Tibial nerve (tissue), 4 donors: ENCODE data around the gene SLC39A13. TPM values are rescaled to one million over a fixed set of nuclear protein-coding genes. Genes with fewer than 3 reads are reported as not detected.

Experiments
- DNase-seq, 2 donors: peaks; one replicate each; pipeline ENCODE4 v3.0.0-alpha.2; 2019; ENCODE audit warnings: low spot score in 2 of 2
- H3K27ac ChIP-seq, 4 donors: fragments of 200-600 bp; sonication (generic) in 3 of 4; one replicate each; pipeline ENCODE4 v1.5.1; 2017 to 2019; ENCODE audit warnings: mild to moderate bottlenecking in 1 of 4
- H3K27me3 ChIP-seq, 2 donors: fragments of 200-600 bp; sonication (generic) in 1 of 2; one replicate each; pipeline versions ENCODE4 v1.5.1 to v1.6.0; 2017 to 2019
- H3K36me3 ChIP-seq, 3 donors: fragments of 200-600 bp; sonication (generic); one replicate each; pipeline ENCODE4 v1.5.1; 2018 to 2019
- H3K4me1 ChIP-seq, 4 donors: fragments of 200-600 bp; sonication (generic) in 3 of 4; one replicate each; pipeline ENCODE4 v1.5.1; 2017 to 2019
- H3K4me3 ChIP-seq, 4 donors: fragments of 200-600 bp; sonication (generic) in 3 of 4; one replicate each; pipeline ENCODE4 v1.5.1; 2017 to 2019; ENCODE audit warnings: mild to moderate bottlenecking in 1 of 4, moderate library complexity in 1 of 4
- H3K9me3 ChIP-seq, 4 donors: fragments of 200-600 bp; sonication (generic) in 3 of 4; one replicate each; pipeline ENCODE4 v1.5.1; 2017 to 2019
- CTCF ChIP-seq, 5 experiments: fragments of 200-600 bp in 3 of 5; fragments of 450-650 bp in 2 of 5; sonication (generic) in 3 of 5; IDR thresholded peaks; one replicate each; pipeline ENCODE4 v1.5.1; 2016 to 2019; ENCODE audit warnings: antibody characterized with exemption in 5 of 5, mild to moderate bottlenecking in 3 of 5, moderate library complexity in 2 of 5
- EP300 ChIP-seq, 2 donors: sonication (generic); formaldehyde crosslinking; IDR thresholded peaks; one replicate each; pipeline ENCODE4 v1.6.1; 2017; ENCODE audit warnings: antibody characterized with exemption in 2 of 2, mild to moderate bottlenecking in 1 of 2
- POLR2A ChIP-seq, 2 donors: fragments of 450-650 bp; IDR thresholded peaks; one replicate each; pipeline ENCODE4 v1.6.1; 2017; ENCODE audit warnings: antibody characterized with exemption in 2 of 2, mild to moderate bottlenecking in 2 of 2, moderate library complexity in 2 of 2
- WGBS, 2 donors: methylation state at CpG; one replicate each; pipeline ENCODE4 v1.1.5; 2018; 5-methylcytosine and 5-hydroxymethylcytosine counted together
- total RNA-seq, 4 donors: library from RNA; depleted of rRNA; stranded (reverse); fragments of >200 nt; gene quantifications; one replicate each; pipeline ENCODE4 v1.1.0, GENCODE V29; 2016

The SLC39A13 gene
- total RNA-seq, 4 donors from 2014 or later: 91.6 to 142 (median 116) TPM

GRCh38 chr11:47389577-47390421 lies 18.6 kb upstream of the SLC39A13 start:
- Histone ChIP-seq H3K27ac (no peak overlapping the region), H3K4me1 (peaks cover 0 to 13% (median 0%) of the 10 kb centered on the region in 4 donors), H3K9me3 (no peaks in the 10 kb centered on the region), H3K27me3 (no peaks in the 10 kb centered on the region), H3K36me3 (no peaks in the 10 kb centered on the region), H3K4me3 (no peak overlapping the region)
- TF ChIP-seq EP300 (IDR thresholded peaks at IDR 0.05) (no peak), CTCF (IDR thresholded peaks at IDR 0.05) (no peak), POLR2A (IDR thresholded peaks at IDR 0.05) (no peak)
- 77 to 83% methylated on average over 17 of the region's 17 CpGs for WGBS, 2 donors
- no peak for DNase-seq

- no peak for TF ChIP-seq POLR2A (IDR thresholded peaks at IDR 0.05)
- no peak for TF ChIP-seq CTCF (IDR thresholded peaks at IDR 0.05)
- no peak for TF ChIP-seq EP300 (IDR thresholded peaks at IDR 0.05)
- no peaks in the 10 kb centered on the region for H3K36me3 ChIP-seq
- peaks cover 0 to 18% (median 0%) of the 10 kb centered on the region in 4 donors for H3K4me1 ChIP-seq
- H3K9me3 ChIP-seq: no peaks in the 10 kb centered on the region
- 87 to 97% methylated on average over 6 of the region's 6 CpGs for WGBS, 2 donors
- H3K27me3 ChIP-seq: no peaks in the 10 kb centered on the region
- peak overlapping the region in 2 of 4 donors; percentile 27 to 55 for H3K27ac ChIP-seq
- no peak for DNase-seq
- H3K4me3 ChIP-seq: no peak overlapping the region
These were observed 18.0 kb upstream of the SLC39A13 start for GRCh38 chr11:47390422-47390760.

GRCh38 chr11:47391077-47391583 lies 17.3 kb upstream of the SLC39A13 start:
- Histone ChIP-seq H3K36me3 (no peaks in the 10 kb centered on the region), H3K4me3 (no peak overlapping the region), H3K9me3 (no peaks in the 10 kb centered on the region), H3K4me1 (peaks cover 0 to 23% (median 0%) of the 10 kb centered on the region in 4 donors), H3K27ac (peak overlapping the region in 3 of 4 donors; percentile 6 to 55 (median 27)), H3K27me3 (no peaks in the 10 kb centered on the region)
- DNase-seq: no peak
- 62 to 73% methylated on average over 11 of the region's 11 CpGs for WGBS, 2 donors
- TF ChIP-seq EP300 (IDR thresholded peaks at IDR 0.05) (peak in 1 of 2 donors; percentile 29), POLR2A (IDR thresholded peaks at IDR 0.05) (no peak)

- no peaks in the 10 kb centered on the region for H3K9me3 ChIP-seq
- H3K27ac ChIP-seq: peak overlapping the region in 3 of 4 donors; percentile 6 to 52 (median 27)
- peaks cover 0 to 23% (median 0%) of the 10 kb centered on the region in 4 donors for H3K4me1 ChIP-seq
- DNase-seq: no peak
- H3K27me3 ChIP-seq: no peaks in the 10 kb centered on the region
- TF ChIP-seq POLR2A (IDR thresholded peaks at IDR 0.05): no peak
- no peak for TF ChIP-seq EP300 (IDR thresholded peaks at IDR 0.05)
- no peak for TF ChIP-seq CTCF (IDR thresholded peaks at IDR 0.05)
- 85 to 89% methylated on average over 16 of the region's 16 CpGs for WGBS, 2 donors
- H3K36me3 ChIP-seq: no peaks in the 10 kb centered on the region
- H3K4me3 ChIP-seq: no peak overlapping the region
These were observed 16.5 kb upstream of the SLC39A13 start for GRCh38 chr11:47391711-47392432.

- TF ChIP-seq POLR2A (IDR thresholded peaks at IDR 0.05) (no peak), CTCF (IDR thresholded peaks at IDR 0.05) (no peak)
- Histone ChIP-seq H3K27ac (peak overlapping the region in 3 of 4 donors; percentile 28 to 89 (median 80)), H3K27me3 (no peaks in the 10 kb centered on the region), H3K36me3 (no peaks in the 10 kb centered on the region), H3K4me3 (no peak overlapping the region), H3K4me1 (peaks cover 0 to 23% (median 0%) of the 10 kb centered on the region in 4 donors), H3K9me3 (no peaks in the 10 kb centered on the region)
- 82 to 84% methylated on average over 12 to 14 of the region's 14 CpGs for WGBS, 2 donors
- no peak for DNase-seq
These were observed 15.7 kb upstream of the SLC39A13 start for GRCh38 chr11:47392546-47393162.
